Mesendoderm (in vitro differentiated cells): ENCODE results near the gene NOX5.

Source experiments
- DNase-seq: peaks from one replicate; pipeline ENCODE4 v3.0.0; 2013
- H2AK5ac ChIP-seq: 2 replicates; pipeline ENCODE4 v1.6.1; 2013; ENCODE audit warnings: low read length, inconsistent platforms
- H2BK120ac ChIP-seq: 2 replicates; pipeline ENCODE4 v1.6.1; 2013; ENCODE audit warnings: low read depth, mild to moderate bottlenecking, low read length, moderate library complexity, mixed read lengths
- H2BK15ac ChIP-seq: replicated peaks from 2 replicates; pipeline ENCODE4 v1.6.1; 2013; ENCODE audit warnings: low read depth, mild to moderate bottlenecking, moderate library complexity
- H2BK5ac ChIP-seq: 2 replicates; pipeline ENCODE4 v1.6.1; 2013; ENCODE audit warnings: low read length, inconsistent platforms
- H3K18ac ChIP-seq: 2 replicates; pipeline ENCODE4 v1.6.1; 2013; ENCODE audit warnings: mild to moderate bottlenecking, low read length, mixed read lengths
- H3K23ac ChIP-seq: one replicate; pipeline ENCODE4 v1.6.1; 2013; ENCODE audit warnings: low read length
- H3K27ac ChIP-seq: 2 replicates; pipeline ENCODE4 v1.5.1; 2013; ENCODE audit warnings: low read depth, mild to moderate bottlenecking, inconsistent platforms, low read length, moderate library complexity
- H3K27me3 ChIP-seq: 2 replicates; pipeline ENCODE4 v1.6.1; 2013; ENCODE audit warnings: low read length, control low read depth, mild to moderate bottlenecking, inconsistent platforms; ENCODE audit not compliant: insufficient read depth, poor library complexity
- H3K36me3 ChIP-seq: 2 replicates; pipeline ENCODE4 v1.6.1; 2013; ENCODE audit warnings: low read length, inconsistent platforms; ENCODE audit not compliant: control insufficient read depth, insufficient read depth
- H3K4ac ChIP-seq: one replicate; pipeline ENCODE4 v1.6.1; 2013; ENCODE audit warnings: low read depth, mild to moderate bottlenecking, low read length, moderate library complexity
- H3K4me1 ChIP-seq: 2 replicates; pipeline ENCODE4 v1.6.1; 2013; ENCODE audit warnings: low read depth, low read length, inconsistent platforms; ENCODE audit not compliant: control insufficient read depth
- H3K4me2 ChIP-seq: 2 replicates; pipeline ENCODE4 v1.6.1; 2013; ENCODE audit warnings: low read length
- H3K4me3 ChIP-seq: 2 replicates; pipeline ENCODE4 v1.5.1; 2013; ENCODE audit warnings: mild to moderate bottlenecking, low read length
- H3K56ac ChIP-seq: one replicate; pipeline ENCODE4 v1.6.1; 2013; ENCODE audit warnings: low read length
- H3K79me1 ChIP-seq: 2 replicates; pipeline ENCODE4 v1.6.1; 2013; ENCODE audit warnings: low read length, inconsistent platforms
- H3K79me2 ChIP-seq: 2 replicates; pipeline ENCODE4 v1.6.1; 2013; ENCODE audit warnings: mild to moderate bottlenecking, low read length; ENCODE audit not compliant: control insufficient read depth, insufficient read depth
- H3K9ac ChIP-seq: 2 replicates; pipeline ENCODE4 v1.6.1; 2013; ENCODE audit warnings: low read length, inconsistent platforms
- H4K5ac ChIP-seq: one replicate; pipeline ENCODE4 v1.6.1; 2013; ENCODE audit warnings: low read length
- H4K8ac ChIP-seq: one replicate; pipeline ENCODE4 v1.6.1; 2013; ENCODE audit warnings: low read depth, mild to moderate bottlenecking, control low read depth, low read length, moderate library complexity
- WGBS: extraction: QIAGEN DNeasy Blood & Tissue Kit; methylation state at CpG from one replicate; pipeline ENCODE4 v1.1.7; 2013; ENCODE audit warnings: low lambda C conversion rate, missing lambda C conversion rate; ENCODE audit not compliant: insufficient coverage; ENCODE audit errors: extremely low coverage; 5-methylcytosine and 5-hydroxymethylcytosine counted together

Gene NOX5

GRCh38 chr15:69093127-69093526, 78.6 kb downstream of the NOX5 start:
- Histone ChIP-seq H2BK120ac (no peak overlapping the region), H4K8ac (no peak overlapping the region)

DNA sequence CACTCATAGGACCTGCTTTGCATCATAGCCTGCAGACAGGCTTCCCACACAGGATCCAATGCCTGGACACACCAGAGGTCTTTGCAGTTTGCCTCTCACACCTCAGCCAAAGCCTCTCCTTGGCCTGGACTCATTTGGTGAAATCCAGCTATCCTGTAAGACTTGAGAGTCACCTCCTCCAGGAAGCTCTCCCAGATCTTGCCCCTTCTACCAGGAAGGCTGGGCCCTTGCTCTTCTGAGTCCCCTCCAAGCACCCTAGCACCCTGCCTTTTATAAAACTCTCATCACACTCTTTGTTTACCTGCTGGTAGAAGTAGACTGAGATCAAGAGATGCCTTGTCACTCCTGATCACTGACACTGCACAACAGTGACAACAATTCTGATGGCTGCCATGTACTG, 79.1 kb downstream of the NOX5 start:
- H3K4me2 ChIP-seq: no peak overlapping the region
- no peak overlapping the region for H2BK5ac ChIP-seq
- no peak overlapping the region for H3K56ac ChIP-seq
- H3K27me3 ChIP-seq: no peaks in the 10 kb centered on the region
- no peak for DNase-seq
- no peak overlapping the region for H3K4me3 ChIP-seq
- H3K36me3 ChIP-seq: no peaks in the 10 kb centered on the region
- H4K8ac ChIP-seq: no peak overlapping the region
- no peak overlapping the region for H3K27ac ChIP-seq
- no peak overlapping the region for H3K23ac ChIP-seq
- H3K79me1 ChIP-seq: no peaks in the 10 kb centered on the region
- no peak overlapping the region for H3K9ac ChIP-seq
- H3K4ac ChIP-seq: no peak overlapping the region
- H3K4me1 ChIP-seq: peaks cover 8% of the 10 kb centered on the region
- H3K18ac ChIP-seq: no peak overlapping the region
- no peak overlapping the region for H4K5ac ChIP-seq
- no peak overlapping the region for H2BK120ac ChIP-seq
- H2AK5ac ChIP-seq: no peak overlapping the region
- H3K79me2 ChIP-seq: no peaks in the 10 kb centered on the region
- H2BK15ac ChIP-seq: no peak overlapping the region

More at GRCh38 chr15:69093127-69093526, 78.6 kb downstream of the NOX5 start:
- peaks cover 10% of the 10 kb centered on the region for H3K4me1 ChIP-seq
- no peak overlapping the region for H4K5ac ChIP-seq
- no peaks in the 10 kb centered on the region for H3K27me3 ChIP-seq
- H3K56ac ChIP-seq: no peak overlapping the region
- H2AK5ac ChIP-seq: no peak overlapping the region
- no peak overlapping the region for H3K9ac ChIP-seq
- no peak overlapping the region for H3K4me2 ChIP-seq
- peak; percentile 83 for DNase-seq
- no peak overlapping the region for H3K23ac ChIP-seq
- H3K79me2 ChIP-seq: no peaks in the 10 kb centered on the region
- H2BK15ac ChIP-seq: no peak overlapping the region
- H3K36me3 ChIP-seq: no peaks in the 10 kb centered on the region
- H3K27ac ChIP-seq: no peak overlapping the region
- H3K18ac ChIP-seq: no peak overlapping the region
- no peaks in the 10 kb centered on the region for H3K79me1 ChIP-seq
- no peak overlapping the region for H3K4me3 ChIP-seq
- no peak overlapping the region for H3K4ac ChIP-seq
- WGBS: no CpG with 5 or more reads among the region's 4 CpGs
- H2BK5ac ChIP-seq: no peak overlapping the region

- H3K27me3 ChIP-seq: no peaks in the 10 kb centered on the region
- no peaks in the 10 kb centered on the region for H3K79me1 ChIP-seq
- H2BK15ac ChIP-seq: no peak overlapping the region
- H2BK5ac ChIP-seq: no peak overlapping the region
- H3K23ac ChIP-seq: no peak overlapping the region
- no peak overlapping the region for H3K18ac ChIP-seq
- no peak overlapping the region for H4K8ac ChIP-seq
- no CpG with 5 or more reads among the region's 8 CpGs for WGBS
- no peaks in the 10 kb centered on the region for H3K36me3 ChIP-seq
- no peak overlapping the region for H3K56ac ChIP-seq
- DNase-seq: no peak
- no peak overlapping the region for H2BK120ac ChIP-seq
- peaks cover 6% of the 10 kb centered on the region for H3K4me1 ChIP-seq
- H3K27ac ChIP-seq: no peak overlapping the region
- no peak overlapping the region for H3K4ac ChIP-seq
- no peak overlapping the region for H3K4me2 ChIP-seq
- H4K5ac ChIP-seq: no peak overlapping the region
- no peak overlapping the region for H3K4me3 ChIP-seq
- no peak overlapping the region for H2AK5ac ChIP-seq
- no peaks in the 10 kb centered on the region for H3K79me2 ChIP-seq
- H3K9ac ChIP-seq: no peak overlapping the region
Observed at GRCh38 chr15:69094124-69094921, 79.8 kb downstream of the NOX5 start.

DNA sequence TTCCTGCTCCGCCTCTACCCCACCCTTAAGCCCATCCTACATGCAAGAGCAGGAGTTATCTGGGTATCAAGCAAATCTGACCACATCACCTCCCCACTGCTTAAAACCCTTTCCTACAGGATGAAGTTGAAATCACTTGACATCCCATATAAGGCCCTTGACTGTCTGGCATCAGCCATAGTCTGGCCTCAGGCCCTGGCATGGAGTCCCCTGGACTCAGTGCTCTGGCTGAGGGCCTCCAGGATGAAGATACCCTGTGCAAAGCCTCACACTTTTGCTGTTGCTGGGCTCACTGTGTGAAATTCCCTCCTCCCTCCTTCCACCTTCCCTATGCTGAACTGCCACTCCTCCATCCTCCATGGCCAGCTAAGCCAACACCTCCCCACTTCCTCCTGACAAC, 80.8 kb downstream of the NOX5 start:
- Histone ChIP-seq H3K79me1 (no peaks in the 10 kb centered on the region), H3K79me2 (no peaks in the 10 kb centered on the region), H4K5ac (no peak overlapping the region), H3K4ac (no peak overlapping the region), H2BK120ac (no peak overlapping the region), H2AK5ac (no peak overlapping the region), H3K9ac (no peak overlapping the region), H2BK5ac (no peak overlapping the region), H3K56ac (no peak overlapping the region), H3K4me2 (no peak overlapping the region), H3K4me1 (peaks cover under 1% of the 10 kb centered on the region), H2BK15ac (no peak overlapping the region), H3K27ac (no peak overlapping the region), H3K36me3 (no peaks in the 10 kb centered on the region), H3K27me3 (no peaks in the 10 kb centered on the region), H3K23ac (no peak overlapping the region), H3K4me3 (no peak overlapping the region), H4K8ac (no peak overlapping the region), H3K18ac (no peak overlapping the region)
- WGBS: no CpG with 5 or more reads among the region's 1 CpG
- DNase-seq: no peak

DNA sequence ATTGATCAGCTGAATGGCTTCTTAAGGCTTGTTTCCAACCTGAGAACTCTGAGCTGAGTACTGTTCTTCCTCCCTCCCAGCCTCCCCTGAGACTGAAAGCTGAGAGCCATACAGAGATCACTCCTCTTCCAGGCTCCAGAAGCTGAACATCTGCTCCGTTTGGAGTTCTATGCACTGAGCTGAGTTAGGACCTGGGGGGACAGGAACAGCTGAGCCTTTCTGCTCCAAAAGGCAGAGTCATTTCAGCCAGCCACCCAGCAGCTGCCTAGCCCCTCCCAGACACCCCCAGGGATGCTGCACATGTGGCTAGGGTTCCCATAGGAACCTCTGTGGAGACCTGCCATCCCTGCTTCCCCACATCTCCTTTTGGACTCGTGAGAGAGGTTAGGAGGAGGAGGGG, 81.7 kb downstream of the NOX5 start:
- H2AK5ac ChIP-seq: no peak overlapping the region
- no peak overlapping the region for H4K8ac ChIP-seq
- H3K27me3 ChIP-seq: no peaks in the 10 kb centered on the region
- H2BK5ac ChIP-seq: no peak overlapping the region
- H3K23ac ChIP-seq: no peak overlapping the region
- no peak overlapping the region for H2BK15ac ChIP-seq
- no peaks in the 10 kb centered on the region for H3K4me1 ChIP-seq
- no peak overlapping the region for H3K4me2 ChIP-seq
- no peak overlapping the region for H2BK120ac ChIP-seq
- no peak overlapping the region for H3K27ac ChIP-seq
- H4K5ac ChIP-seq: no peak overlapping the region
- no peak overlapping the region for H3K9ac ChIP-seq
- H3K4ac ChIP-seq: no peak overlapping the region
- no peaks in the 10 kb centered on the region for H3K79me1 ChIP-seq
- H3K18ac ChIP-seq: no peak overlapping the region
- no CpG with 5 or more reads among the region's 2 CpGs for WGBS
- no peak for DNase-seq
- H3K56ac ChIP-seq: no peak overlapping the region
- no peaks in the 10 kb centered on the region for H3K36me3 ChIP-seq
- H3K4me3 ChIP-seq: no peak overlapping the region
- H3K79me2 ChIP-seq: no peaks in the 10 kb centered on the region

DNA sequence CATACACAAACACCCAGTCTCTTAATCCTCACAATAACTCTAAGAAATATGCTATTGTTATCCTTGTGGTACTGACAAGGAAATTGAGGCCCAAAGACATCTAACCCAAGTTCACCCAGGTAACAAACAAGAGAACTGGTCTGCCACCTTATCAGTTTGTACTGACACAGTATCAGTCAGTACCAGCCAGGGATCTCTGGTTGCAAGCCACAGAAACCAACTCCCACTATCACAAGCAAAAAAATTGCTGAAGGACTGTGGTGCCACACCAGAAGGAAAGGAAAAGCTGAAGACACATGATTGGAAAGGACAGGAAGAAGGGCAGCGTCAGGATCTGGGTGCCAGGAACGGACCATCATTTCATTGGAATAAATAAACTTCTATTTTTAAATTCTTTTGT, 82.1 kb downstream of the NOX5 start:
- no peaks in the 10 kb centered on the region for H3K27me3 ChIP-seq
- no peaks in the 10 kb centered on the region for H3K79me2 ChIP-seq
- no peak overlapping the region for H4K5ac ChIP-seq
- no peak overlapping the region for H2BK15ac ChIP-seq
- H3K79me1 ChIP-seq: no peaks in the 10 kb centered on the region
- no peak overlapping the region for H3K4me3 ChIP-seq
- no peak overlapping the region for H3K18ac ChIP-seq
- no peak for DNase-seq
- no peaks in the 10 kb centered on the region for H3K36me3 ChIP-seq
- H2AK5ac ChIP-seq: no peak overlapping the region
- H4K8ac ChIP-seq: no peak overlapping the region
- H2BK5ac ChIP-seq: no peak overlapping the region
- no peak overlapping the region for H2BK120ac ChIP-seq
- no peak overlapping the region for H3K9ac ChIP-seq
- WGBS: no CpG with 5 or more reads among the region's 2 CpGs
- no peak overlapping the region for H3K56ac ChIP-seq
- H3K4me1 ChIP-seq: no peaks in the 10 kb centered on the region
- no peak overlapping the region for H3K27ac ChIP-seq
- H3K23ac ChIP-seq: no peak overlapping the region
- no peak overlapping the region for H3K4me2 ChIP-seq
- no peak overlapping the region for H3K4ac ChIP-seq
